Right lobe of liver (tissue), 4 donors: ENCODE measurements around the gene ADAMTSL2.

ENCODE experiments used
- POLR2A ChIP-seq: fragments of 450-650 bp; IDR thresholded peaks from one replicate; pipeline ENCODE4 v1.6.1; 2017; ENCODE audit warnings: antibody characterized with exemption, mild to moderate bottlenecking
- TF ChIP-seq, protein P1 (sequence below), 4 donors: fragments of 200-600 bp in 3 of 4; fragments of 450-650 bp in 1 of 4; IDR thresholded peaks; one replicate each; pipeline versions ENCODE4 v1.5.1 to v1.8.0; 2016 to 2022; ENCODE audit warnings: antibody characterized with exemption in 4 of 4, mild to moderate bottlenecking in 2 of 4
- donor health status: DM: no; HTN: no; CAD: no.
- donor health status: DM: no; HTN: no; CAD: no.
- donor health status: DM: no; HTN: yes; CAD: no.

DNA sequence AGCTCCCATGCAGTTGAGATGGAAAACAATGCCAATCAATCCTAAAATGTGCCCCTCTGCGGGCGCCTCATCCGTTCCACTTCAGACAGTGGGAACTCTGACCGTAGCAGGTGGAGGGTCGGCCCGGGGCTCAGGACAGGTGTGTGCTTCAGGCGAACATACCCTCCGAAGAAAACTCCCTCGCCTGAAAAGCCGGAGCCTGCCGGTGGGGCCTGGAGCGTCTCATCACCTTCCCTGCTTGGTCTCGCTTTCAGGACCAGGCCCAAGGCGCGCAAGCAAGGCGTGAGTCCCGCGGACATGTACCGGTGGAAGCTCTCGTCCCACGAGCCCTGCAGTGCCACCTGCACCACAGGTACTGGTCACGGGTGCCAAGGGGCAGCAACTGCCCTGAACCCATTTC, 26.4 kb downstream of the ADAMTSL2 start:
- TF ChIP-seq POLR2A, result no peak
- TF ChIP-seq, protein P1, sequence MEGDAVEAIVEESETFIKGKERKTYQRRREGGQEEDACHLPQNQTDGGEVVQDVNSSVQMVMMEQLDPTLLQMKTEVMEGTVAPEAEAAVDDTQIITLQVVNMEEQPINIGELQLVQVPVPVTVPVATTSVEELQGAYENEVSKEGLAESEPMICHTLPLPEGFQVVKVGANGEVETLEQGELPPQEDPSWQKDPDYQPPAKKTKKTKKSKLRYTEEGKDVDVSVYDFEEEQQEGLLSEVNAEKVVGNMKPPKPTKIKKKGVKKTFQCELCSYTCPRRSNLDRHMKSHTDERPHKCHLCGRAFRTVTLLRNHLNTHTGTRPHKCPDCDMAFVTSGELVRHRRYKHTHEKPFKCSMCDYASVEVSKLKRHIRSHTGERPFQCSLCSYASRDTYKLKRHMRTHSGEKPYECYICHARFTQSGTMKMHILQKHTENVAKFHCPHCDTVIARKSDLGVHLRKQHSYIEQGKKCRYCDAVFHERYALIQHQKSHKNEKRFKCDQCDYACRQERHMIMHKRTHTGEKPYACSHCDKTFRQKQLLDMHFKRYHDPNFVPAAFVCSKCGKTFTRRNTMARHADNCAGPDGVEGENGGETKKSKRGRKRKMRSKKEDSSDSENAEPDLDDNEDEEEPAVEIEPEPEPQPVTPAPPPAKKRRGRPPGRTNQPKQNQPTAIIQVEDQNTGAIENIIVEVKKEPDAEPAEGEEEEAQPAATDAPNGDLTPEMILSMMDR (IDR thresholded peaks at IDR 0.05), result no peak
